HG03159 (cell line): ENCODE data around the gene SNPH.
"Not testable (repeated sequence)": the region's sequence is repeated elsewhere in the genome, so short reads cannot be mapped to it uniquely, and the experiment has no call there.

Experiments used
- ATAC-seq: cut with Tn5 transposase; IDR thresholded peaks from one replicate; pipeline ENCODE4 v1.9.1; 2021; ENCODE audit warnings: mild to moderate bottlenecking, moderate library complexity; ENCODE audit not compliant: unreplicated experiment

Gene SNPH

DNA sequence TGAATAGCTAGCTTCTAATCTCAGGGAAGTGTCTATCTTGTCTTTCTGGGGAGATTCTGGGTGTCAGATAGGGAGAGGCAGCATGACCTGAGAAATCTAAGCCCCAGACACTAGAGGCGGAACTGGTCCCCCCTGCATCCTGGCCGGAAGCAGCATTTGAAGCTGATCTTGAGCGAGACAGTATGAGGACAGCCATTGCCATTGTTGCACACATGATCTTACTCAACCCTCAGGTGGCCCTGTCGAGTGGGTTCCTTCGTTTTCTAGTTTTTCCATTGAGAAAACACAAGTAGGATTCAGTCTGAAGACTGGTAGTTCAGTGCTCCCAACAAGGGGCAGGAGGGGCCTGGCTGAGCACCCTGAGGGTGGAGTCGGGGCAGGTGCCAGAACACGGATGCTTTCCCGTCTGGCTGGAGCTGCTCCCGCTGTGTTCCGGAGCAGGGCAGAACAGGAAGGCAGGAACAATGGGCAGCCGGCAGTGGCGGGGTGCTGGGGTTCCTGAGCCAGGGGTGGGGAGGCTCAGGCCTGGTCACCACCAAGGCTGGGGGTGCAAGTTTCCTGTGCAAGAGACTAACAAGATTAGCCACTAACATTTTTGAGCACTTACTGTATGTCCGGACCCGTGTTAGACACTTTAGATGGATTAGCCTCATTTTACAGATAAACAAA lies 70.7 kb downstream of the SNPH start:
- ATAC-seq: no peak

DNA sequence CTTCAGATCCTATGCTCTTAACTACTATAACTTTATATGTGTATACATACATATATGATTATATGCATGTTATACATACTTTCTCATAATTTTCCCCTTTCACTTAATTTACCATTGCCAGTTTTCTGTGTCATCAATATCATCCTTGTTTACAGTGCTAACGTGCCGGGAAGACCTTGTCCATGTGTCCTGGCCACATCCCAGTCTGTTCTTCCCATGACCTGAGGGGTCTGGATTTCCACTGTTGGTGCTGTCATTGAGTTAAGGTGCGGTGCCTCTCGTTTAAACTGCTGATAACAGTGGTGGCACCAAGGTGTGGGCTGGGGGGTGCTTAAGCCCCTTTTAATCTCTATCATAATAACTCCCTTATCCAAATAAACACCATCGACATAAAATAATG lies 71.3 kb downstream of the SNPH start:
- no peak for ATAC-seq

DNA sequence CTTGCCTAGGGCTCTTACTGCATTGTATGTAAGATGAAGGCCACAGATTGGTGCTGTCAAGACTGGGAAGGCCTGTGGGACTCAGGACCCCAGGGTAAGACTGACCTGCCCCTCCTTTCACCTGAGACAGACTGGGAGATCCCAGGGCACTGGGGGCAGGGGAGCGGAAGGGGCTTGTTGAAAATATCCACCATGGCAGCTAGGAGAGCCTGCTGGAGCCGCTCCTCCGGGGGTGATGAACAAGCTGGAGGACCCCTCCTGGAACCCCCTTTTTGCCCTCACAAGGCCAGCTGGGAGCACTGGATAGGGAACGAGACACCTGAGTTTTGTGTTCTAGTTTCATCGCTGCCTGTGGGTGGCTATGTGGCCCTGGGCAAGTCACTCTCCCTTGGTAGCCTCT lies 72.0 kb downstream of the SNPH start:
- no peak for ATAC-seq

DNA sequence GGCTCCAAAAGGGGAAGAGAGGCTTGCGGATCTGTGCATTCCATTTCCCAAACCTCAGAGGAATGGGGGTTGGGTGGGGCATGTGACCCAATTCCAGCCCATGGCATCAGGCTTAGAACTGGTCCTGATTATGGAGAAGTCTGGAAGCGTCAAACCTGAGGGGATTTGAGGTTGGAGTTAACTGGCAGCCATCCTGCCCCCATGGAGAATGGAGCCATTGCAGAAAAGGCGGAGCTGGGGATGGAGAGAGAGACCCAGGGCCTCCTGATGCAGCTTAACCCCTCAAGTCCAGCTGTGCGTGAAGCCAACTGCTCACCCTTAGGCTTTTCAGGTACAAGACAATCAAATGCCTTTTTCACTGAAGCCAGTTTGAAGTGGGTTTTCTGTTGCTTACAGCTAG lies 72.7 kb downstream of the SNPH start:
- no peak for ATAC-seq

DNA sequence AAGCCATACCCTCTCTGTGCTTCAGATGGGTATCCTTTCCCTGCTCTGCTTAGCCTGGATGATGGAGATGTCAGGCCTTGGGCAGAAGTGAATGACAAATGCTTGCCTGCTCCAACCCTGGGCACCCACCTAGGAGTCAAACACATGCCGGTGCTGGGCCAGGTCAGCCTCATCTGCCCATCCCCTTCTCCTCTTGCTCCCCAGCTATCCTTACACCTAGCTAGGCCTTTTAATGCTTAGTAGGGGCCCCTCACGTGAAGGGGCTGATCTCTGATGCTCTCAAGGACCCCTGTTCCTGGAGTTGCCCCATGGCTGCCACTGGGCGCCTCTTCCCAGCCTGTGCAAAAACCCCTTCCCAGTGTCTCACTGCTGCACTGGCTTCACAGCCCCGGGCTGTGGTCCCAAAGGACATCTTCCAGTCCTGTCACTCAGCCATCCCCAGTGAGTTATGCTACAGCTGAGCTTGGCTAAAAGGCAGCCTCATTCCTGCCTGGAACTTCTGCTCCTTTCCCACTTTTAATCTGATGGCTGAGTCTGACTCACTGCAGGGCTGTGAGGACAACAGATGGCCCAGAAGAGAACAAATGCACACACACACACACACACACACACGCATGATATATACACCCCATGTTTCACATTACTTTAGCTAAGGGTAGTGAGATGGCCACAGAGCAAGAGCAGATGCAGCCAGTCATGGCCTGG lies 75.6 kb downstream of the SNPH start:
- ATAC-seq: no peak

DNA sequence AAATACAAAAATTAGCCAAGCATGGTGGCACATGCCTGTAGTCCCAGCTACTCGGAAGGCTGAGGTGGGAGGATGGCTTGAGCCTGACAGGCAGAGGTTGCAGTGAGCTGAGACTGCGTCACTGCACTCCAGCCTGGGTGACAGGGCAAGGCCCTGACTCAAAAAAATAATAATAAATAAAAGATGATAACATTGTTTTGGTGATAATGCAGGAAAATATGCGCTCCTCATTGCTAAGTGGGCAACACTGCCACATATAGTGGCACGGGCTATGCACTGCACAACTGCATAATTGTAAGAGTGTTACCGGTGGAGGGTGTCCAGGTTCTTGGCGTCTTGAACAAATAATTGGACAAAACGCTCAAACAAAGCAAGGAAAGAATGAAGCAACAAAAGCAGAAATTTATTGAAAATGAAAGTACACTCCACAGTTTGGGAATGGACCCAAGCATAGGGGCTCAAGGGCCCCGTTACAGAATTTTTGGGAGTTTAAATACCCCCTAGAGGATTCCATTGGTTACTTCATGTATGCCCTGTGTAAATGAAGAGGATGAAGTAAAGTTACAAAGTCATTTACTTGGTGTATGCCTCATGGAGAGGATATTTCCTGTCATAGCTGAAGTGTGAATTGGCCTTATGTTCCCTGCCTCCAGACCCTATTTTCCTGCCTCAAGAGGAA lies 77.5 kb downstream of the SNPH start:
- ATAC-seq: not testable (repeated sequence)

DNA sequence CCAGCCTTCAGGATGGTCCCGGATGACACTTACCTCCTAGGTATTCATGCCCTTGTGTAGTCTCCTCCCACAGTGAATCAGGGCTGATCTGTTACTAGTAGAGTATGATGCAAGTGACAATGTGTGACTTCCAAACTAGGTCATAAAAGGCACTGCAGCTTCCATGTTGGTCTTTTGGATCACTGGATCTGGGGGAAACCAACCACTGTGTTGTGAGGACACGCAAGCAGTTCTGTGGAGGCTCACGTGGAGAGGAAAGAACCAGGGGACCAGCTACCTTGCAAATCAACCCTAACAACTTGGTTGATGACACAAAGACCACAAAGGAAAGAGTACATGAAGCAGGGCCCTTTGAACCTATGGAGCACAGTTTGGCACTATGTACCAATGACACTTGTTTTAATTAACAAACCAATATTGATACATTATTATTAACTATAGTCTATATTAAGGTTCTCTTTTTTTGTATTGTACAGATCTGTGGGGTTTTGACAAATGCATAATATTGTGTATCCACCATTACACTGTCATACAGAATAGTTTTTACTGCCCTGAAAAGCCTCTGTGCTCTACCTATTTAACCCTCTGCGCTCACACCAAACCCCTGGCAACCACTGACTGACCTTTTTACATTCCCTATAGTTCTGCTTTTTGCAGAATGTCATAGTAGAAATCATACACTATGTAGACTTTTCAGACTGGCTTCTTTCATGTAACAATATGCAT lies 79.1 kb downstream of the SNPH start:
- no peak for ATAC-seq

DNA sequence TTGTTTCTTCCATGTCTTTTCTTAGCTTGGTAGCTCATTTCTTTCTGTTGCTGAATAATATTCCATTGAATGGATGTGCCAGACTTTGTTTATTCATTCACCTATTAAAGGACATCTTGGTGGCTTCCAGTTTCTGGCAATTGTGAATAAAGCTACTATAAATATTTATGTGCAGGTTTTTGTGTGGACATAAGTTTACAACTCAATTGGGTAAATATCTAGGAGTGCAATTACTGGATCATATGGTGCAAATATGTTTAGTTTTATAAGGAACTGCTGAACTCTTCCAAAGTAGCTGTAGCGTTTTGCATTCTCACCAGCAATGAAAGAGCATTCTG lies 79.6 kb downstream of the SNPH start:
- no peak for ATAC-seq

DNA sequence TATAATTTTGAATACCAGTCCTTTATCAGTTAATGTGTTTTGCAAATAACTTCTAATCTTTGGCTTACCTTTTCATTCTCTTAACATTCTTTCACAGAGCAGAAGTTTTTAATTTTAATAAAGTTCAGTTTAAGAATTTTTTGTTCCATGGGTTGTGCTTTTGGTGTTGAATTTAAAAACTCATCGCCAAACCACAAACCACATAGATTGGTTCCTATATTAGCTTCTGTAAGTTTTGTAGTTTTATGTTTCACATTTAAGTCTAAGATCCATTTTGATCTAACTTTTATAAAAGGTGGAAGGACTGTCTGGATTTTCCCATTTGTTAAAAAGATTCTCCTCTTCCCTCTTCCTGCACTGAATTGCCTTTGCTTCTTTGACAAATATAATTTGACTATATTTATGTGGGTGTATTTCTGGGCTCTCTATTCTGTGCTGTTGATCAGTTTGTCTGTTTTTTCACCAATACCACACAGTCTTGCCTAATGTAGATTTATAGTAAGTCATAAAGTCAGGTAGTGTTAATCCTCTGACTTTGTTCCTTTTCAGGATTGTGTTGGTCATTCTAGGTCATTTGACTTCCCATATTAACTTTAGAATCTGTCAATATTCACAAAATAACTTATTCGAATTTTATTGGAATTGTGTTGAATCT lies 80.3 kb downstream of the SNPH start:
- ATAC-seq: no peak

DNA sequence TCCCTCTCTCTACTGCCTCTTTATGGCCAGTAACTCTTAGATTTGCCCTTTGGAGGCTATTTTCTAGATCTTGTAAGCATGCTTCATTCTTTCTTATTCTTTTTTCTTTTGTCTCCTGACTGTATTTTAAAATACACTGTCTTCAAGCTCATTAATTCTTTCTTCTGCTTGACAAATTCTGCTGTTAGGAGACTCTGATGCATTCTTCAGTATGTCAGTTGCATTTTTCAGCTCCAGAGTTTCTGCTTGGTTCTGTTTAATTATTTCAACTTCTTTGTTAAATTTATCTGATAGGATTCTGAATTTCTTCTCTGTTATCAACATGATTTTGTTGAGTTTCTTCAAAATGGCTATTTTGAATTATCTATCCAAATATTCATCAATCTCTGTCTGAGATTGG lies 87.9 kb downstream of the SNPH start:
- no peak for ATAC-seq

DNA sequence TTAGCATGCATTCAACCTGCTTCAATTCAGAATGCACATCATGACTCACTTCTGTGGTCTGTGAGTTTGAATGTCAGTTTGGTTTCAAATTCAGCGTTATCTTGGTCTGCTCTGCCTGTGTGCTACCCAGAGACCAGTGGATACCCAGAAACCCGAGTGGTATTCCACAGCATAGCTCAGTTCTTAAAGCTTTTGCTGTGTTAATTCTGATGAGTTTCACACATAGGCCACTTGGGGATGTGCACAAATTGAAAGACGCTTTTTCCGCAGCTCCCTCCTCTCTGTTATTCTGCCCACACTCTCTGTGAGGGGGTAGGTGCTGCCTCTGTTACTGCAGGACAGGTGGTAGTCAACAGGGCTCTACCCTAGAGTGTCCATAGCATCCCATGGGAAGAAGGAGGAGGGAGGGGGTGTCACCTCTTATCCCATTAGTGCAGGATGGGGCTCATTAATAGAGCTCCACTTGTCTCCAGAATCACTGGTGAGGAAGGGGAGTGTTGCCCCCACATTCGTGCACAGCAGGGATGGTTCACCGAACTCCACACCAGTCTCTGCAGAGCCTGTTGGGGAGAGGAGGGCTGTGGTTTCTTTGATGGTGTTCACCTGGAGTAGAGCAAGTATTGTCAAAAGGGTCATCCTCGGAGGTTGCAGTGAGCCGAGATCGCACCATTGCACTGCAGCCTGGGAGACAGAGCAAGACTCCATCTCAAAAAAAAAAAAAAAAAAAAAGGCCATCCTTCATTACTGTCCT lies 92.0 kb downstream of the SNPH start:
- no peak for ATAC-seq
